OCI-LY1 (cell line): ENCODE data around the gene UCKL1.

Source experiments
- H2AFZ ChIP-seq: fragments of 200-600 bp; sonication (generic), shearing (Covaris generic); 2 replicates; pipeline ENCODE4 v1.6.0; 2014; ENCODE audit warnings: antibody characterized with exemption, mild to moderate bottlenecking, low read length
- H3F3A ChIP-seq: fragments of 200-600 bp; sonication (generic), shearing (Covaris generic); 2 replicates; pipeline ENCODE4 v1.6.0; 2014; ENCODE audit warnings: mild to moderate bottlenecking, antibody characterized with exemption, low read length, moderate library complexity; ENCODE audit not compliant: insufficient read depth
- H3K27ac ChIP-seq: fragments of 200-600 bp; sonication (generic); 2 replicates; pipeline ENCODE4 v1.5.1; 2014; ENCODE audit warnings: low read length, mixed run types, mild to moderate bottlenecking, low read depth; ENCODE audit not compliant: poor library complexity, severe bottlenecking
- H3K27me3 ChIP-seq: fragments of 200-600 bp; sonication (generic); 2 replicates; pipeline ENCODE4 v1.6.0; 2014; ENCODE audit warnings: antibody characterized with exemption, mild to moderate bottlenecking, low read length, moderate library complexity; ENCODE audit not compliant: insufficient read depth
- H3K36me3 ChIP-seq: fragments of 200-600 bp; sonication (generic); 2 replicates; pipeline ENCODE4 v1.6.1; 2014; ENCODE audit warnings: mild to moderate bottlenecking, antibody characterized with exemption, low read length, moderate library complexity, mixed read lengths; ENCODE audit not compliant: insufficient read depth
- H3K4me1 ChIP-seq: fragments of 200-600 bp; sonication (generic); 2 replicates; pipeline ENCODE4 v1.5.1; 2014; ENCODE audit warnings: mild to moderate bottlenecking, low read length, moderate library complexity; ENCODE audit not compliant: insufficient read depth, severe bottlenecking
- H3K4me2 ChIP-seq: fragments of 200-600 bp; sonication (generic), shearing (Covaris generic); 2 replicates; pipeline ENCODE4 v1.6.1; 2014; ENCODE audit warnings: low read length
- H3K4me3 ChIP-seq: fragments of 200-600 bp; sonication (generic); 2 replicates; pipeline ENCODE4 v1.5.1; 2014; ENCODE audit warnings: low read length, low read depth, mild to moderate bottlenecking, mixed read lengths; ENCODE audit not compliant: poor library complexity, severe bottlenecking
- H3K79me2 ChIP-seq: fragments of 200-600 bp; shearing (Covaris generic); 2 replicates; pipeline ENCODE4 v1.6.1; 2016; ENCODE audit warnings: mixed run types, low read length, mixed read lengths; ENCODE audit not compliant: insufficient read depth
- H3K9ac ChIP-seq: fragments of 200-600 bp; sonication (generic), shearing (Covaris generic); 2 replicates; pipeline ENCODE4 v1.6.1; 2014; ENCODE audit warnings: mild to moderate bottlenecking, low read length, mixed read lengths
- H3K9me2 ChIP-seq: fragments of 200-600 bp; sonication (generic), shearing (Covaris generic); 2 replicates; pipeline ENCODE4 v1.6.1; 2014; ENCODE audit warnings: low read depth, mild to moderate bottlenecking, low read length, mixed read lengths
- H3K9me3 ChIP-seq: fragments of 200-600 bp; shearing (Covaris generic); 2 replicates; pipeline ENCODE4 v1.6.1; 2014; ENCODE audit warnings: low read length, mixed read lengths
- H4K20me1 ChIP-seq: fragments of 200-600 bp; sonication (generic), shearing (Covaris generic); 2 replicates; pipeline ENCODE4 v1.6.0; 2016; ENCODE audit warnings: mild to moderate bottlenecking, low read length; ENCODE audit not compliant: insufficient read depth
- CTCF ChIP-seq: fragments of 200-600 bp; sonication (generic), shearing (Covaris generic); IDR thresholded peaks from 2 replicates; pipeline ENCODE4 v1.5.1; 2017; ENCODE audit warnings: mild to moderate bottlenecking, antibody characterized with exemption, low read length, moderate library complexity, mixed read lengths
- EZH2 ChIP-seq: fragments of 200-600 bp; sonication (generic), shearing (Covaris generic); IDR thresholded peaks from 2 replicates; pipeline ENCODE4 v1.8.0; 2017; ENCODE audit warnings: borderline replicate concordance, mixed run types, mild to moderate bottlenecking, antibody characterized with exemption, low read length, moderate library complexity, mixed read lengths

Gene UCKL1

GRCh38 chr20:63903796-63904561, 52.2 kb downstream of the UCKL1 start:
- Histone ChIP-seq H3K27me3 (no peaks in the 10 kb centered on the region), H3K27ac (no peak overlapping the region), H3K9me2 (no peaks in the 10 kb centered on the region), H2AFZ (no peak overlapping the region), H3K4me1 (peaks cover 9% of the 10 kb centered on the region), H3K4me2 (no peak overlapping the region), H3K79me2 (peaks cover 67% of the 10 kb centered on the region), H3F3A (no peaks in the 10 kb centered on the region), H4K20me1 (no peaks in the 10 kb centered on the region), H3K9ac (no peak overlapping the region), H3K36me3 (no peaks in the 10 kb centered on the region; the same call in 1 of the 2 replicates), H3K4me3 (no peak overlapping the region), H3K9me3 (no peaks in the 10 kb centered on the region)
- TF ChIP-seq CTCF, result no peak
- TF ChIP-seq EZH2, result no peak

GRCh38 chr20:63900413-63900812, 55.8 kb downstream of the UCKL1 start:
- no peaks in the 10 kb centered on the region for H3K9me3 ChIP-seq
- H3K4me2 ChIP-seq, result no peak overlapping the region
- no peak overlapping the region for H3K9ac ChIP-seq
- no peaks in the 10 kb centered on the region for H3K9me2 ChIP-seq
- H3K27me3 ChIP-seq, result no peaks in the 10 kb centered on the region
- peaks cover 74% of the 10 kb centered on the region for H3K79me2 ChIP-seq
- no peaks in the 10 kb centered on the region for H4K20me1 ChIP-seq
- H3K4me3 ChIP-seq, result no peak overlapping the region
- peaks cover 41% of the 10 kb centered on the region for H3K4me1 ChIP-seq
- H3K36me3 ChIP-seq, result peaks cover 10% of the 10 kb centered on the region; the same call in 1 of the 2 replicates
- no peaks in the 10 kb centered on the region for H3F3A ChIP-seq
- no peak for TF ChIP-seq EZH2
- no peak for TF ChIP-seq CTCF
- no peak overlapping the region for H3K27ac ChIP-seq
- no peak overlapping the region for H2AFZ ChIP-seq

- peaks cover 64% of the 10 kb centered on the region for H3K79me2 ChIP-seq
- no peak for TF ChIP-seq EZH2
- no peak for TF ChIP-seq CTCF
- no peak overlapping the region for H3K4me2 ChIP-seq
- no peak overlapping the region for H3K4me3 ChIP-seq
- H2AFZ ChIP-seq, result no peak overlapping the region
- no peak overlapping the region; the same call in 1 of the 2 replicates for H3K9ac ChIP-seq
- peaks cover 10% of the 10 kb centered on the region; the same call in 1 of the 2 replicates for H3K36me3 ChIP-seq
- H3F3A ChIP-seq, result no peaks in the 10 kb centered on the region
- no peaks in the 10 kb centered on the region for H3K27me3 ChIP-seq
- H3K9me3 ChIP-seq, result no peaks in the 10 kb centered on the region
- H3K9me2 ChIP-seq, result no peaks in the 10 kb centered on the region
- H4K20me1 ChIP-seq, result no peaks in the 10 kb centered on the region
- peaks cover 41% of the 10 kb centered on the region for H3K4me1 ChIP-seq
- H3K27ac ChIP-seq, result peak overlapping the region; percentile 34
These were observed 57.2 kb downstream of the UCKL1 start for GRCh38 chr20:63898882-63899558.
